Immature natural killer cell (primary cell): Measurements from ENCODE around the gene DNM2. TPM values are rescaled to one million over a fixed set of nuclear protein-coding genes. Genes with fewer than 3 reads are reported as not detected.
"Not testable (repeated sequence)": the region's sequence is repeated elsewhere in the genome, so short reads cannot be mapped to it uniquely, and the experiment has no call there.

Experiments
- DNase-seq, 3 donors: peaks; one replicate each; pipeline ENCODE4 v3.0.0; 2022; ENCODE audit warnings: mixed read lengths in 1 of 3
- H3K27ac Mint-ChIP-seq, 6 donors: one replicate each; pipeline ENCODE4 v1.8.0; 2020; ENCODE audit warnings: mixed read lengths in 6 of 6, mild to moderate bottlenecking in 5 of 6, inconsistent platforms in 4 of 6, moderate library complexity in 3 of 6
- H3K27me3 Mint-ChIP-seq, 3 donors: one replicate each; pipeline ENCODE4 v1.8.0; 2020 to 2021; ENCODE audit warnings: low read depth in 3 of 3, mild to moderate bottlenecking in 3 of 3, mixed read lengths in 3 of 3, moderate library complexity in 3 of 3, inconsistent platforms in 1 of 3
- H3K36me3 Mint-ChIP-seq, 3 donors: one replicate each; pipeline ENCODE4 v1.8.0; 2020; ENCODE audit warnings: mixed read lengths in 3 of 3, inconsistent platforms in 2 of 3, mild to moderate bottlenecking in 2 of 3
- H3K4me1 Mint-ChIP-seq, 2 donors: one replicate each; pipeline ENCODE4 v1.8.0; 2020; ENCODE audit warnings: inconsistent platforms in 2 of 2, mild to moderate bottlenecking in 2 of 2, mixed read lengths in 2 of 2, moderate library complexity in 1 of 2
- H3K4me3 Mint-ChIP-seq, 5 donors: one replicate each; pipeline ENCODE4 v1.8.0; 2020; ENCODE audit warnings: mild to moderate bottlenecking in 5 of 5, mixed read lengths in 5 of 5, inconsistent platforms in 3 of 5, moderate library complexity in 3 of 5
- H3K9me3 Mint-ChIP-seq, 6 donors: one replicate each; pipeline ENCODE4 v1.8.0; 2020; ENCODE audit warnings: mild to moderate bottlenecking in 6 of 6, mixed read lengths in 6 of 6, inconsistent platforms in 4 of 6, moderate library complexity in 3 of 6
- polyA plus RNA-seq, 3 donors: library from polyadenylated mRNA; unstranded; fragments of 300-500 nt; fragmentation: Illumina TruSeq; gene quantifications; one replicate each; pipeline ENCODE4 v1.2.3, GENCODE V29; 2021

The DNM2 gene
- polyA plus RNA-seq, 3 donors from 2014 or later = 62.9 to 170 (median 92.7) TPM

DNA sequence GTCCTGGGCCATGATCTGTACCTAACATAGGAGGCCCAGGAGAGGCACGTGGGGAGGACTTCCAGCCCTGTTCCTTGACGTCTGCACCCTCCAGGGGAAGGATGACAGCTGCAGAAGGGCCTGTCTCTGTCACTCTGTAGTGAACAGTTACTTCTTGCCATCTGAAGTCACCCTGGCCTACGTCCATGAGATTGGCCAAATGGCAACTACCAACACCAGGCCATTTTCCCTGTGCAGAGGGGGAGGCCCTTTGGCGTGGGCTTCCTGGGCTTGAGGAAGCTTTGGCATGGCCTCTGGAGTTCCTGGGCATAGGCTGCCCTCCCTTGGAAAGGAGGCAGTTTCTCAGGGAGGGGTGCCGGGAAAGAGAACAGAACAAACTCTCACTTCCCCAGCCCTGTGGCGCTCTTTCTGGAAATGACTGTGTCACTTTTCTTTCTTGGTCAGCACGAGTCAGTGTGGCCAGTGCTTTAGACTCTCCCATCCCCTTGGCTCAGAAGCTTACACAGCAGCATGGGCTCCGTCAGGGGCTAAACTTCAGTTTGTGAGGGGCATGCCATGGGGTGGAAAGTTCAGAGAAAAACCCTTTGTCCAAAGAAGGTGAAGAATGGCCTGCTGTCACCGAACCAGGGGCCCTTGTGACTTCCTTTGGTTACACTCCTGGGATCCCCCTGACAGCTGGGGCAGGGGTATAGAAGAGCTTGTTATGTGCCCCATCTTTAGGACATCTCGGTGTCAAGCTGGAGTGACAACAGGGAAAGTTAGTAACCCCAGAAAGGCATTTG is 158.8 kb downstream of the DNM2 start:
- H3K4me3 Mint-ChIP-seq = no peak overlapping the region
- H3K27me3 Mint-ChIP-seq = peaks cover 0 to 10% (median 5%) of the 10 kb centered on the region in 3 donors
- DNase-seq = no peak
- H3K36me3 Mint-ChIP-seq = no peaks in the 10 kb centered on the region
- no peaks in the 10 kb centered on the region for H3K9me3 Mint-ChIP-seq
- peaks cover 15 to 23% of the 10 kb centered on the region in 2 donors for H3K4me1 Mint-ChIP-seq
- H3K27ac Mint-ChIP-seq = no peak overlapping the region

DNA sequence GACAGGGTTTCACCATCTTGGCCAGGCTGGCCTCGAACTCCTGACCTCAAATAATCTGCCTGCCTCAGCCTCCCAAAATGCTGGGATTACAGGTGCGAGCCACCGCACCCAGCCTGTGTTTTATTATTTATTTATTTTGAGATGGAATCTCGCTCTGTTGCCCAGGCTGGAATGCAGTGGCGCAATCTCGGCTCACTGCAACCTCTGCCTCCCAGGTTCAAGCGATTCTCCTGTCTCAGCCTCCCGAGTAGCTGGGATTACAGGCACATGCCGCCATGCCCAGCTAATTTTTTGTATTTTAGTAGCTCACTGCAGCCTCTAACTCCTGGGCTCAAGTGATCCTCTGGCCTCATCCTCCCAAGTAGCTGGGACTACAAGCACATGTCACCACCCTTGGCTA is 159.7 kb downstream of the DNM2 start:
- not testable (repeated sequence) for H3K36me3 Mint-ChIP-seq, H3K27me3 Mint-ChIP-seq, DNase-seq, H3K27ac Mint-ChIP-seq, H3K4me3 Mint-ChIP-seq, H3K9me3 Mint-ChIP-seq
- peaks cover 12 to 19% of the 10 kb centered on the region in 2 donors for H3K4me1 Mint-ChIP-seq

DNA sequence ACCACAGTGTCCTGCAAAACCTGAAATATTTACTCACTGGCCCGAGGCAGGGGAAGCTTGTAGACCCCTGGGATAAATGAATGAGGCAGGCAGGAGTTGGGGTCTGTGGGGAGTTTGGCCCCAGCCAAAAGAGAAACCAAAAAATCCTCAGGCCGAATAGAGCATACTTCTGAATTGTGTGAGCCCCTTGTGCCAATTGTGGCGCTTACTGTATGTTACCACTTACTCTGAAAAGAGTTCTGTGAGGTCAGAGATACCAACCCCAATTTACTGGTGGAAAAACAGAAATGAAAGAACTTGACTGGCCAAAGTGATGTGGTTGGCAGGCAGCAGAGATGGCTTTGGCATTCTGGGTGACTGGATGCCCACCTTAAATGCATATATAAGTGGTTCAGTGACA is 160.4 kb downstream of the DNM2 start:
- Mint-ChIP-seq H3K27ac (peak overlapping the region in 4 of 6 donors; percentile 15 to 78 (median 30)), H3K4me3 (no peak overlapping the region), H3K9me3 (no peaks in the 10 kb centered on the region), H3K27me3 (no peaks in the 10 kb centered on the region), H3K36me3 (no peaks in the 10 kb centered on the region), H3K4me1 (peaks cover 7 to 15% of the 10 kb centered on the region in 2 donors)
- no peak for DNase-seq

Other genes starting within 250 kb of the DNM2 start
- 10 to 100 TPM; 49.2 to 86.9 (median 71.6) TPM for gene KEAP1, start 214.7 kb upstream of the DNM2 start, polyA plus RNA-seq
- 100 to 1,000 TPM; 383 to 659 (median 399) TPM for gene S1PR5, start 200.6 kb upstream of the DNM2 start, polyA plus RNA-seq
- 10 to 100 TPM; 13.9 to 42.1 (median 16.1) TPM for gene ATG4D, start 174.2 kb upstream of the DNM2 start, polyA plus RNA-seq
- gene KRI1, start 152.1 kb upstream of the DNM2 start, polyA plus RNA-seq = 10 to 100 TPM in 2 of 3 donors, 1 to 10 TPM in 1; 5.7 to 44.4 (median 10.1) TPM
- 100 to 1,000 TPM; 253 to 474 (median 308) TPM for gene CDKN2D, start 149.1 kb upstream of the DNM2 start, polyA plus RNA-seq
- 1 to 10 TPM in 1 of 3 donors, not detected in 2; 1.8 TPM for gene AP1M2, start 130.8 kb upstream of the DNM2 start, polyA plus RNA-seq
- 100 to 1,000 TPM; 195 to 449 (median 327) TPM for gene SLC44A2, start 92.5 kb upstream of the DNM2 start, polyA plus RNA-seq
- 100 to 1,000 TPM in 1 of 3 donors, 10 to 100 TPM in 2; 33.7 to 107 (median 52.2) TPM for gene ILF3, start 63.7 kb upstream of the DNM2 start, polyA plus RNA-seq
- gene QTRT1, start 16.6 kb upstream of the DNM2 start, polyA plus RNA-seq = 10 to 100 TPM; 25.5 to 48.1 (median 33.7) TPM
- 100 to 1,000 TPM in 1 of 3 donors, 10 to 100 TPM in 2; 60.1 to 103 (median 88.5) TPM for gene TMED1, start 118.1 kb downstream of the DNM2 start, polyA plus RNA-seq
- 1 to 10 TPM; 1.2 to 5.6 (median 3.3) TPM for gene C19orf38, start 130.3 kb downstream of the DNM2 start, polyA plus RNA-seq
- gene CARM1, start 153.5 kb downstream of the DNM2 start, polyA plus RNA-seq = under 1 TPM; 0.26 to 0.83 (median 0.29) TPM
- 10 to 100 TPM; 14.8 to 24.7 (median 24.1) TPM for gene YIPF2, start 210.6 kb downstream of the DNM2 start, polyA plus RNA-seq
- gene TIMM29, start 210.7 kb downstream of the DNM2 start, polyA plus RNA-seq = 10 to 100 TPM; 29.6 to 40.8 (median 35.4) TPM
- gene SMARCA4, start 243.0 kb downstream of the DNM2 start, polyA plus RNA-seq = 10 to 100 TPM in 1 of 3 donors, 1 to 10 TPM in 2; 1.7 to 23.8 (median 6.6) TPM